GM18907 (cell line): ENCODE data around the gene SASH3.
A peak's percentile ranks its signal among the peaks of the same experiment; 100 is the strongest.

Experiments
- ATAC-seq: cut with Tn5 transposase; IDR thresholded peaks from one replicate; pipeline ENCODE4 v1.9.1; 2021; ENCODE audit warnings: mild to moderate bottlenecking, moderate library complexity; ENCODE audit not compliant: unreplicated experiment

The SASH3 gene

DNA sequence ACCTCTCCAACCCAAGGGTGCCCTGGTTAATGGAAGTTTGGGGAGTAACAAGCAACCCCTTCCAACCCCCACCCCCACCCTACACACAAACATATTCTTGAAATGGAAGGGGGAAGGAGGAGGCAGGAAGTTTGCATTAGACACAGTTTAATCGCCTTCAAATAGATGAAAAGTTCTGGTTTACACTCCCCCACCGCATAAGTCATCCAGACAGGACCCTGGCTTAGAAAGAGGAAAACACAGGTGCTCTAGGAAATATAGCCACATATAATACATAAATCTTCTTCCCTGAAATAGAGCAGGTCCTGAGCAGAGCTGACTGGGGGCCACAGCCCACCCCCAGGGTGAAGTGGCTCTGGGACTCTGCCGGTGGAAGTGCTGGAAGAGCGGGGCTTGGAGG is 25.1 kb downstream of the SASH3 start:
- no peak for ATAC-seq

GRCh38 chrX:129808158-129808828 is 28.5 kb downstream of the SASH3 start:
- no peak for ATAC-seq

DNA sequence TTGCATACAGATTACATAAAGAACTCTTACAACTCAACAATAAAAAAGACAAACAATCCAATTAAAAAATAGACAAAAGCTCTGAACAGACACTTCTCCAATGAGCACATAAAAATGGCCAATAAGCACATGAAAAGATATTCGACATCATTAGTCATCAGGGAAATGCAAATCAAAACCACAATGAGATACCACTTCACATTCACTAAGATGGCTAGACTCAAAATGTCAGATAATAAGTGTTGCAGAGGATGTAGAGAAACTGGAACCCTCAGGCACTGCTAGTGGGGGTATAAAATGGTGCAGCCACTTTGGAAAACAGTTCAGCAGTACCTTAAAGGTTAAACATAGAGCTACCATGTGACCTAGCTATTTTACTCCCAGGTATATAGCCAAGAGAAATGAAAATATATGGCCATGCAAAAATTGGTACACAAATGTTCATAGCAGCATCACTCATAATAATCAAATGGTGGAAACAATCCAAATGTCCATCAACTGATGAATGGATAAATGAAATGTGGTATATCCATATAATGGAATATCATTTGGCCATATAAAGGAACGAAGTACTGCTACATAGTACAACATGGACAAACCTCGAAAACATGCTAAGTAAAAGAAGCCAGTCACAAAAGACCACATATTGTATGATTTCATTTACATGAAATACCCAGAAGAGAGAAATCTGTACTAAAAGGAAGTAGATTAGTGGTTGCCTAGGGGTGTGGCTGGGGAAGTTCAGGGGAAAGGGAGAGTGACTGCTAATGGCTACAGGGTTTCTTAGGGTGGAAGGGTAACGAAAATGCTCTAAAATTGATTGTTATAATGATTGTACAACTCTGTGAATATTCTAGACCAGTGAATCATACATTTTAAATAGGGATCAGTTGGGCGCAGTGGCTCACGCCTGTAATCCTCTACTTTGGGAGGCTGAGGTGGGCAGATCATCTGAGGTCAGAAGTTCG is 29.4 kb downstream of the SASH3 start:
- ATAC-seq, result no peak

DNA sequence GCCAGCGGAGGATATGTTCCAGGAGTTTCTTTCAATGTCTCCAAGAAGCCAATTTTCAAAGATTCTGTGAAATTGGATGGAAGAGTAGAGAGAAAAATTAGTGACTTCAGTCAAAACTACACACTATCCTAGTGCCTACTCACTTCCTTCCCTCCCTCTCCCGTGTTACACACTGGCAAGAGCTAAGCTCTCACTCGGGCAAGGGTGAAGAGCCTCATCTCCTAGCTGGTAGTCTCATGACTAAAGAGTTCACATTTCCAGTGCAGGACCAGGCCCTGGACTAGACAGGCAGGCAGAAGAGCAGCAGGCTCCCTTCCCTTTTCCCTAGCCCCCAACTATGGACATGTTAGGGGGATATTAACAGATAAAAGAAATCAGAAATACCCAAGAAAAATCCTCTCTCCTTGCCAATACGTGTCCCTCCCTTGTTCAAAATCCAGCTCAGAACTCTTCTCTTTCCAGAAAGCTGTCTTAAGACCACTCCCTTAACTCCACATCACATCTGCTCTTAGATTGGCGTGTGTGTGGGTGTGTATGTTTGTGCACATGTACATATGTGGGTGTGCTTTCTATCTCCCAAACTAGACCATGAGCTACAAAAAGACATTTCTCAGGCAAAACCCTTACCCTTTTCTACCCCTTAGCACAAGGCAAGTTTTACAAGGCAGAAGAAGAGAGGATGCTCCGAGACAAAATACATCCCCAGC is 34.1 kb downstream of the SASH3 start:
- ATAC-seq, result no peak

GRCh38 chrX:129818123-129818522 is 38.4 kb downstream of the SASH3 start:
- no peak for ATAC-seq

- ATAC-seq, result peak; percentile 81
Observed at GRCh38 chrX:129823115-129823514, 43.4 kb downstream of the SASH3 start.

GRCh38 chrX:129823522-129823921 is 43.8 kb downstream of the SASH3 start:
- no peak for ATAC-seq

DNA sequence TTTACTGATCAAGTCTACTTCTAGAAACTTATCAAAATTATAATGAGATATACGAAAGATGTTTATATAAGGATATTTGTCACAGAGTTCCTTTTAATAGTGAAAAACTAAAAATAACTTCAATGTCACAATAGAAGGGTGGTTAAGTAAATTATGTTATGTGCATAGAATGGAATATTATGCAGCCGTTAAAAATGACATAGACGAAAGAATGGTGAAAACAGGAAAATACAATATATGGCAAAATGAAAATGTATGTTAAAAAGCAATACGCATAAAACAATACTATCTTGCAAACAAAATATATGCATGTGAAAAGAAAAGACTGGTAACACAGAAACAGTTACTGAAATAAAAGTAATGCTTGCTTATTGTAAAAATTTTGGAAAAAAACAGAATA is 44.9 kb downstream of the SASH3 start:
- ATAC-seq, result no peak

GRCh38 chrX:129825746-129826505 is 46.2 kb downstream of the SASH3 start:
- ATAC-seq, result no peak

DNA sequence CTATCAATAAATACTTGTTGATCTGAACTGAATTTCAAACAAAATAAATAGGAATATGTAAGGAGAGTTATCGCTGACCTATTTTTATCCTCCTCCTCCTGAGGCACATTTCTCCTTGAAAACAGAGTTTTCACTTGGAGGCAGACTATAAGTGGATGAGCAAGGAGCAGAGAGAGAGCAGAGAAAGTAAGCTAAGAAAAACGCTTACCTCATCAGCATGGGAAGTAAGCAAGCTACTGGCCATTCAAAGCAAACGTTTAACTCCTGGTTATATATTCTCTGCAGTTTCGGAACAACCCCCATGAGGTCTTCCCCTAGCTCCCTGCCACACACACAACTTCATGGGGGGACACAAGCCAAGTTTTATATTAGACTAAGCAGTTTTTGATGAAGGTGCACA is 50.7 kb downstream of the SASH3 start:
- no peak for ATAC-seq

DNA sequence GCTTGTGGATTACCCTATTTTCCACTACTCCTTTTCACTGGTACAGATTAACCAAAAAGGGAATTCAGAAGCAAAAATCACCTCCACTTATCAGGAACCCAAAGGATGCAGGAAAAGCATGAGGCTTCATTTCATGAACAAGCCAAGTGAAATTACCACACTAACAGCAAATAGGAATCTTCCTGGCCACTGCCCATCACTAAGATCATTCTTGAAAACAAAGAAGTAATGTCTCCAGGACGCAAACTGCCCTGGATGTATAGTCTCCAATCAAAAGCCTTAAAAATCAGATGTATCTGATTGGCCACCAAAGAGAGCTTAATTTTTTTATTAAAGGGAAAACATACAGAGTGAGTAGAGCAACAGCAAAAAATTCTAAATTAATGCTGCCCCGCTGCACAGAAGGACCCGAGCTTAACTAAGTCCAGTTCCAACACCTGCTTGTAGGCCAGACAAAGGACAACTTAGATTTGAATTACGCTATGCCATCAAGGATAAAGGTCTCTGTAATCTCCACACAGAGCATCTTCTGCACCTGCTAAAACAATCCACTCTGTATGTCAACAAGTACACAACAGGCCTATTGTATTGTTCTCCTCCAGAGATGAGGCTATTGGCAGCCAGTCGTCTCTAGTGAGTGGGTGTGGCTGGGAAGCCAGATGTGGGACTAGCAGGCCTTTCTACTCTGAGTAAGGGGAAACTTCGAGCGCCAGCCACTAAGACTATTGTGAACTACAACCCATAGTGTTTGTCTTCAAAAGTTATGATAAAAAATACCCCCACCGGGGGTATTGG is 51.5 kb downstream of the SASH3 start:
- no peak for ATAC-seq

GRCh38 chrX:129833153-129833990 is 53.6 kb downstream of the SASH3 start:
- no peak for ATAC-seq

DNA sequence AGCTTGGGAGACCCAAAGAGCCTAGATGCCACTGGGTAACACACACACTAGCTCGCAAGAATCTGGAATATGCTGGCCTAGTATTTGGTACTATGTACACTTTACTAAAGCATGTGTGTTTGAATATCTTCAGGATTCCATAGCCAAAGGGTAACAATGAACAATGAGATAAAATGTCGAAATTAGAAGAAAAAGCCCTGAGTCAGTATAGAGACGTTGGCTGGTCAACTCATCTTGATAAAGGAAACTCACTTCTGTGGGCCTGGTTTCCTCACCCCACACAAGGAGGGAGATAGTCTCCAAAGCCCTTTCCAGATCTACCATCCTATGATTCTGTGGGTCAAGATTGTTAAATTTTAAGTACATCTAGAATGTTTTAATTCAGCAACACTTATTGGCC is 57.1 kb downstream of the SASH3 start:
- no peak for ATAC-seq

DNA sequence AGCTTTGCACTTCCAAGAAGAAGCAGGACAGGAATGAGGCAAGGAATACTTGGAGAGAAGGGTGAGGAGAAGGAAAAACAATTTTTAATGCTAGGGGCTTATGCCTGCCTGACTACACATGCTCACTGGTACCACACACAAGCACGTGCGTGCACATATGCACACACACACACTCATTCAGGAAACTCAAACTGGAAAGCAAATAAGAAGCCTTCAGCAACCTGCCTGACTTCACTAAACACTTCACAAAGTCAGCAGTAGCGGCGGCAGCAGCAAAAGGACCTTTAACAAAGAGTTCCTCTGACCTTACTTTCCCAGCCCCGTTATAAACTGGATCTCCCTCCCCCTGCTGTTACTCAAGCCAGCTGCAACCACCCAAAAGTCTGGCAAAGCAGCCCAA is 60.6 kb downstream of the SASH3 start:
- no peak for ATAC-seq

GRCh38 chrX:129842510-129843208 is 62.9 kb downstream of the SASH3 start:
- no peak for ATAC-seq

DNA sequence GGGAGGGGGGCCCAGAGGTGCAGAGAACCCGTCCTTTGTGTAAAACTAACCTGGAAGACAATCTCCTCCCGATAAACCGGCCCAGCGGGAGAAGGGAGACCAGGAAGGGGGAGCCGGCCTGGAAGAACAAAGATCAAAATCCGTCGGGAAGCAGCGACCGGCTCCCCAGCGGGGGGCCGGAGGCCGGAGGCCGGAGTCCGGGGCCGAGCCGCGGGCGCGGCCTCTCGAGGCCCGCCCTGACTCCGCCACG is 63.4 kb downstream of the SASH3 start:
- ATAC-seq, result no peak

GRCh38 chrX:129843459-129844306 is 63.9 kb downstream of the SASH3 start, which contains the start of gene ZDHHC9:
ZDHHC9 (minus strand) TSS chrX:129843886; CDS start chrX:129841945, 1,941 bp downstream.
- ATAC-seq, result peak; percentile 98
